Breast epithelium (tissue), 3 donors: ENCODE data around the gene NLGN4X.

Source experiments
- CTCF ChIP-seq, 3 donors: fragments of 450-650 bp; IDR thresholded peaks; one replicate each; pipeline ENCODE4 v1.5.1; 2016 to 2017; ENCODE audit warnings: antibody characterized with exemption in 3 of 3, mild to moderate bottlenecking in 3 of 3, moderate library complexity in 3 of 3
- POLR2A ChIP-seq: fragments of 450-650 bp; IDR thresholded peaks from one replicate; pipeline ENCODE4 v1.6.1; 2016; ENCODE audit warnings: antibody characterized with exemption, mild to moderate bottlenecking, moderate library complexity

DNA sequence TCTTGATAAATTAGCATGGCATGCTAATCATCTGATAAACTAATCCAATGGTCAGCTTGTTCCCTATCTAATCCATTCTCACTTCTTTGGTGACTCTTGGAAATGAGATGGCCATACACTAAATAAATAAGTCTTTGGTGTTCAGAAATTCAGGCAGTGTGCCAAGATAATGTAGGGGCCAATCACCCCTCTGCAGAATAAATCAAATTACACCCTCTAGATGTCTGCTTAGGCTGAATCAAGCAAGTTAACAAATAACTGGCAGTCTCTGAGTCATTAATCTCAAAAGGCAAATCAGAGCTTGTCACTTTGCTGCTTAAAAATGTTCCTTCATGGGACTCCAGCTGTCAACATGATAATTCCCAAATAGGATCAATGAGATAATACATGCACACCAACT lies 97.4 kb downstream of the NLGN4X start:
- TF ChIP-seq POLR2A = no peak
- TF ChIP-seq CTCF (IDR thresholded peaks at IDR 0.05) = no peak
